Left cardiac atrium (tissue), 4 donors: ENCODE results near the gene MYO15A. TPM values are rescaled to one million over a fixed set of nuclear protein-coding genes. Genes with fewer than 3 reads are reported as not detected.
A peak's percentile ranks its signal among the peaks of the same experiment; 100 is the strongest.
"Not testable (repeated sequence)": the region's sequence is repeated elsewhere in the genome, so short reads cannot be mapped to it uniquely, and the experiment has no call there.

Experiments used
- ATAC-seq, 2 donors: fragments of 200-7000 bp; cut with Tn5 transposase; one replicate each; pipeline ENCODE4 v1.9.1; 2020; ENCODE audit warnings: mild to moderate bottlenecking in 2 of 2, moderate library complexity in 2 of 2
- DNase-seq: peaks from one replicate; pipeline ENCODE4 v3.0.0-alpha.2; 2020
- intact Hi-C, 2 donors: fragments of 100-400 bp; cut with DNase I; formaldehyde crosslinking; loops; one replicate each; pipeline versions ENCODE4 v1.14.1 to v1.15.1; 2022 to 2023
- total RNA-seq, 2 donors: library from RNA; stranded (reverse); fragmentation: NEBNext Ultra II Directional; extraction: Animal tissue kit (Norgen Biotek cat#: 25700); gene quantifications; one replicate each; pipeline ENCODE4 v1.2.1, GENCODE V29; 2021
- donor health status: DM: no; HTN: yes; CAD: no.
- donor health status: DM: no; HTN: yes; CAD: no; lungs with severe emphysema.
- donor health status: DM: yes; HTN: yes; CAD: no.
- donor health status: Dilated cardiomyopathy.

The MYO15A gene
- total RNA-seq, 2 donors from 2014 or later: 0.71 to 1.1 TPM

GRCh38 chr17:18194394-18194793 is 85.8 kb downstream of the MYO15A start:
- intact Hi-C loops: no loop called here
- ATAC-seq (peak in 1 of 2 donors; percentile 38), DNase-seq (no peak)

GRCh38 chr17:18194804-18195203 is 86.2 kb downstream of the MYO15A start:
- no peak for DNase-seq
- intact Hi-C loops: no loop called here
- no peak for ATAC-seq

- intact Hi-C loops: no loop called here
- ATAC-seq: no peak
These were observed 86.7 kb downstream of the MYO15A start for GRCh38 chr17:18195246-18195645.

GRCh38 chr17:18197535-18198194 is 89.1 kb downstream of the MYO15A start:
- intact Hi-C loops: no loop called here
- ATAC-seq (no peak), DNase-seq (no peak)

More at GRCh38 chr17:18195246-18195645, 86.7 kb downstream of the MYO15A start:
- DNase-seq: no peak

GRCh38 chr17:18198530-18198929 is 90.0 kb downstream of the MYO15A start:
- peak; percentile 39 for DNase-seq
- no peak for ATAC-seq
- intact Hi-C loops: no loop called here

- DNase-seq: no peak
- peak in 1 of 2 donors; percentile 64 for ATAC-seq
- intact Hi-C loops: no loop called here
These were observed 92.6 kb downstream of the MYO15A start for GRCh38 chr17:18201108-18201507.

- intact Hi-C loops: no loop called here
- no peak for DNase-seq
- ATAC-seq: no peak
These were observed 94.8 kb downstream of the MYO15A start for GRCh38 chr17:18203308-18203707.

GRCh38 chr17:18205861-18206260 is 97.3 kb downstream of the MYO15A start:
- intact Hi-C loops: no loop called here
- no peak for DNase-seq
- ATAC-seq: no peak

- intact Hi-C loops: no loop called here
- ATAC-seq (no peak), DNase-seq (no peak)
These were observed 98.4 kb downstream of the MYO15A start for GRCh38 chr17:18206962-18207361.

- ATAC-seq (no peak), DNase-seq (no peak)
- intact Hi-C loops: no loop called here
These were observed 99.5 kb downstream of the MYO15A start for GRCh38 chr17:18208092-18208491.

- ATAC-seq (no peak), DNase-seq (no peak)
- intact Hi-C loops: loop anchor here in 1 of 2 donors (10.0 kb wide), 1 partner anchor 69 kb away; no protein-coding TSS in a partner anchor
These were observed 105.2 kb downstream of the MYO15A start for GRCh38 chr17:18213666-18214270.

- not testable (repeated sequence) for DNase-seq, ATAC-seq
- intact Hi-C loops: loop anchor here (2.0 to 10.0 kb wide), 3 partner anchors 30 to 72 kb away; partner anchors contain the start of gene FLII (in 1 of the 2)
These were observed 108.3 kb downstream of the MYO15A start for GRCh38 chr17:18216906-18217305.

GRCh38 chr17:18217412-18218015 is 109.0 kb downstream of the MYO15A start:
- peak; percentile 83 for ATAC-seq
- intact Hi-C loops: loop anchor here (2.0 to 10.0 kb wide), 3 partner anchors 31 to 73 kb away; partner anchors contain the start of gene FLII (in 1 of the 2)
- DNase-seq: peak; percentile 77

GRCh38 chr17:18218756-18219415 is 110.3 kb downstream of the MYO15A start:
- ATAC-seq (peak; percentile 55 to 74), DNase-seq (peak; percentile 45)
- intact Hi-C loops: loop anchor here (5.0 to 10.0 kb wide), 2 partner anchors 38 to 74 kb away; partner anchors contain the start of gene FLII (in 1 of the 2)

- intact Hi-C loops: loop anchor here in 1 of 2 donors (10.0 kb wide), 1 partner anchor 91 kb away; the partner anchor contains the start of genes SMCR8 and TOP3A
- DNase-seq (peak; percentile 23), ATAC-seq (no peak)
These were observed 115.5 kb downstream of the MYO15A start for GRCh38 chr17:18224053-18224386.

GRCh38 chr17:18224387-18225120 is 116.0 kb downstream of the MYO15A start:
- ATAC-seq (peak; percentile 29 to 45), DNase-seq (peak; percentile 61)
- intact Hi-C loops: loop anchor here in 1 of 2 donors (10.0 kb wide), 1 partner anchor 90 kb away; the partner anchor contains the start of genes SMCR8 and TOP3A

- intact Hi-C loops: loop anchor here in 1 of 2 donors (10.0 kb wide), 1 partner anchor 90 kb away; the partner anchor contains the start of genes SMCR8 and TOP3A
- ATAC-seq (peak; percentile 97 to 98), DNase-seq (peak; percentile 98)
These were observed 116.6 kb downstream of the MYO15A start, which contains the start of gene LLGL1 for GRCh38 chr17:18225121-18225641. LLGL1 (plus strand) TSS chr17:18225635; CDS start chr17:18225683, 48 bp downstream.

GRCh38 chr17:18225642-18226283 is 117.2 kb downstream of the MYO15A start:
- DNase-seq: no peak
- intact Hi-C loops: loop anchor here in 1 of 2 donors (10.0 kb wide), 1 partner anchor 89 kb away; the partner anchor contains the start of genes SMCR8 and TOP3A
- ATAC-seq: peak; percentile 7 to 21
